Epidermal melanocyte (primary cell): ENCODE measurements around the gene DLGAP4.
A peak's percentile ranks its signal among the peaks of the same experiment; 100 is the strongest.

Experiments
- DNase-seq: peaks from one replicate; pipeline ENCODE4 v3.0.0; 2011; ENCODE audit warnings: low spot score; ENCODE audit not compliant: insufficient read length

Gene DLGAP4

GRCh38 chr20:36404435-36404978, 98.4 kb downstream of the DLGAP4 start:
- DNase-seq = no peak

GRCh38 chr20:36405255-36405654, 99.1 kb downstream of the DLGAP4 start:
- DNase-seq = peak; percentile 1

- no peak for DNase-seq
Observed at GRCh38 chr20:36407199-36407733, 101.1 kb downstream of the DLGAP4 start.

- no peak for DNase-seq
Observed at GRCh38 chr20:36408219-36408618, 102.1 kb downstream of the DLGAP4 start.

GRCh38 chr20:36411861-36412454, 105.8 kb downstream of the DLGAP4 start:
- DNase-seq = no peak

GRCh38 chr20:36415475-36416002, 109.4 kb downstream of the DLGAP4 start:
- DNase-seq = no peak

GRCh38 chr20:36418711-36419110, 112.6 kb downstream of the DLGAP4 start:
- DNase-seq = no peak

GRCh38 chr20:36421641-36422040, 115.5 kb downstream of the DLGAP4 start:
- DNase-seq = no peak

- no peak for DNase-seq
Observed at GRCh38 chr20:36424314-36424713, 118.2 kb downstream of the DLGAP4 start.

GRCh38 chr20:36425166-36425565, 119.0 kb downstream of the DLGAP4 start:
- no peak for DNase-seq

GRCh38 chr20:36431604-36432003, 125.5 kb downstream of the DLGAP4 start:
- DNase-seq = no peak

GRCh38 chr20:36432096-36432495, 126.0 kb downstream of the DLGAP4 start:
- DNase-seq = no peak

GRCh38 chr20:36434383-36434782, 128.2 kb downstream of the DLGAP4 start:
- no peak for DNase-seq

- no peak for DNase-seq
Observed at GRCh38 chr20:36435124-36435523, 129.0 kb downstream of the DLGAP4 start.

GRCh38 chr20:36435592-36436541, 129.7 kb downstream of the DLGAP4 start:
- no peak for DNase-seq

- DNase-seq = peak; percentile 58
Observed at GRCh38 chr20:36439040-36439730, 133.0 kb downstream of the DLGAP4 start.

GRCh38 chr20:36439731-36440072, 133.6 kb downstream of the DLGAP4 start:
- DNase-seq = no peak

GRCh38 chr20:36440370-36441026, 134.4 kb downstream of the DLGAP4 start:
- DNase-seq = no peak

GRCh38 chr20:36441027-36441414, 134.9 kb downstream of the DLGAP4 start:
- DNase-seq = no peak

GRCh38 chr20:36441416-36441815, 135.3 kb downstream of the DLGAP4 start:
- DNase-seq = no peak

GRCh38 chr20:36445847-36446246, 139.7 kb downstream of the DLGAP4 start:
- DNase-seq = no peak
